Cardiac muscle cell (in vitro differentiated cells and primary cell): Measurements from ENCODE around the gene HADH. TPM values are rescaled to one million over a fixed set of nuclear protein-coding genes. Genes with fewer than 3 reads are reported as not detected.

Experiments used
- DNase-seq, 2 donors: peaks; one replicate each; pipeline versions ENCODE4 v3.0.0 to v3.0.0-alpha.2; 2010 to 2017; ENCODE audit warnings: low read depth in 1 of 2, low spot score in 1 of 2
- H3K27ac ChIP-seq: fragments of 200-600 bp; sonication (generic); 2 replicates; pipeline ENCODE4 v1.5.1; 2016
- H3K27me3 ChIP-seq: fragments of 200-600 bp; sonication (generic); 2 replicates; pipeline ENCODE4 v1.6.0; 2016; ENCODE audit warnings: control low read depth
- H3K36me3 ChIP-seq: fragments of 200-600 bp; sonication (generic); 2 replicates; pipeline ENCODE4 v1.5.1; 2016; ENCODE audit warnings: control low read depth
- H3K4me1 ChIP-seq: fragments of 200-600 bp; sonication (generic); 2 replicates; pipeline ENCODE4 v1.8.1; 2017; ENCODE audit warnings: low read depth, mild to moderate bottlenecking, mixed run types
- H3K4me3 ChIP-seq: fragments of 200-600 bp; sonication (generic); 2 replicates; pipeline ENCODE4 v1.5.1; 2016; ENCODE audit warnings: mild to moderate bottlenecking
- H3K9me3 ChIP-seq: fragments of 200-600 bp; sonication (generic); 2 replicates; pipeline ENCODE4 v1.5.1; 2017; ENCODE audit warnings: low read depth, mild to moderate bottlenecking, control low read depth
- polyA plus RNA-seq: library from polyadenylated mRNA; unstranded; fragments of >200 nt; fragmentation: Nextera tagmentation; extraction: Ambion mirVana; gene quantifications from 2 replicates; pipeline ENCODE4 v1.2.1, GENCODE V29; 2016
- total RNA-seq: library from RNA; depleted of rRNA; stranded (reverse); fragments of >200 nt; gene quantifications from 2 replicates; pipeline ENCODE4 v1.2.3, GENCODE V29; 2016
- TF ChIP-seq, protein P1 (sequence below): IDR thresholded peaks from 2 replicates; pipeline ENCODE4 v1.5.1; 2012; ENCODE audit warnings: low read depth, mild to moderate bottlenecking, low read length

Gene HADH
- total and polyA plus RNA-seq, 2 experiments from 2014 or later = 59.1 to 84.7 TPM

DNA sequence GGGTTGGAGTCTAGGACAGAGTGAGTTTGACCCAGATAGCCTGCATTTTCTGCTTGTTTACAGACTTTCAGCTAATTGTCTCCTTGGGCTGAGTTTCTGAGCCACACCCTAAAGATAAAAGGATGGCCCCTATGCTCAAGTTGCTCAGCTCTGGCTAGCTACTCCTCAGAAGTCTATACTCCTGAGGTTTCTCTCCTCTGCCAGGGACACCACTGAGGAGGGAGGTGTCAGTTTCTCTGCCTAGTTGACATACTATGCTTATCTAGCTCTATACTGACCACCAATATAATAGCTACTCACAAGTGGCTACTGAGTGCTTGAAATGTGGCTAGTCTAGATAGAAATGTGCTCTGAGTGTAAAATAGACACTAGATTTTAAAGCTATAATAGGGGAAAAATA lies 23.6 kb downstream of the HADH start:
- H3K4me3 ChIP-seq = no peak overlapping the region
- TF ChIP-seq, protein P1, sequence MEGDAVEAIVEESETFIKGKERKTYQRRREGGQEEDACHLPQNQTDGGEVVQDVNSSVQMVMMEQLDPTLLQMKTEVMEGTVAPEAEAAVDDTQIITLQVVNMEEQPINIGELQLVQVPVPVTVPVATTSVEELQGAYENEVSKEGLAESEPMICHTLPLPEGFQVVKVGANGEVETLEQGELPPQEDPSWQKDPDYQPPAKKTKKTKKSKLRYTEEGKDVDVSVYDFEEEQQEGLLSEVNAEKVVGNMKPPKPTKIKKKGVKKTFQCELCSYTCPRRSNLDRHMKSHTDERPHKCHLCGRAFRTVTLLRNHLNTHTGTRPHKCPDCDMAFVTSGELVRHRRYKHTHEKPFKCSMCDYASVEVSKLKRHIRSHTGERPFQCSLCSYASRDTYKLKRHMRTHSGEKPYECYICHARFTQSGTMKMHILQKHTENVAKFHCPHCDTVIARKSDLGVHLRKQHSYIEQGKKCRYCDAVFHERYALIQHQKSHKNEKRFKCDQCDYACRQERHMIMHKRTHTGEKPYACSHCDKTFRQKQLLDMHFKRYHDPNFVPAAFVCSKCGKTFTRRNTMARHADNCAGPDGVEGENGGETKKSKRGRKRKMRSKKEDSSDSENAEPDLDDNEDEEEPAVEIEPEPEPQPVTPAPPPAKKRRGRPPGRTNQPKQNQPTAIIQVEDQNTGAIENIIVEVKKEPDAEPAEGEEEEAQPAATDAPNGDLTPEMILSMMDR = no peak
- H3K27me3 ChIP-seq = no peaks in the 10 kb centered on the region
- H3K27ac ChIP-seq = no peak overlapping the region
- H3K9me3 ChIP-seq = no peaks in the 10 kb centered on the region
- peaks cover 19% of the 10 kb centered on the region for H3K36me3 ChIP-seq
- DNase-seq = no peak
- H3K4me1 ChIP-seq = no peaks in the 10 kb centered on the region

DNA sequence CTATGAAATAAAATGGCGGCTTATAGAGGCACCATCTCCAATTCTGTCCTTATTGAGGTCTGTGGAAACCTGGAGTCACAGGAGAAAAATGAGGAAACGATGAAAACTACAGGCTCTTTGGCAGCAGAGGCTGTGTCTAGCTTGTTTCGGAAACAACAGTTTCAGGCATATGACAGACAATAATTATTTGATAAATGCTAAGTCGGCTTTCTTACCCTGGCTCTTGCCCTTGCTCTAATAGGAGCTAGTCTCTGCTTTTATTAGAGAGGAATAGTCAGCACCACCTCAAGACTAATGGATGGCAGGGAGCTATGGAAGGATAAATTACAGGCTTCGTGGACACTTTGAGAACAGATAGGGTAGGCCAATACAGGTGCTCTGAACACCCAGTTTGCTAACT lies 24.3 kb downstream of the HADH start:
- DNase-seq = no peak
- Histone ChIP-seq H3K4me1 (no peaks in the 10 kb centered on the region), H3K36me3 (peaks cover 19% of the 10 kb centered on the region), H3K27me3 (no peaks in the 10 kb centered on the region), H3K9me3 (no peaks in the 10 kb centered on the region), H3K27ac (no peak overlapping the region), H3K4me3 (no peak overlapping the region)
- TF ChIP-seq, protein P1 = no peak

DNA sequence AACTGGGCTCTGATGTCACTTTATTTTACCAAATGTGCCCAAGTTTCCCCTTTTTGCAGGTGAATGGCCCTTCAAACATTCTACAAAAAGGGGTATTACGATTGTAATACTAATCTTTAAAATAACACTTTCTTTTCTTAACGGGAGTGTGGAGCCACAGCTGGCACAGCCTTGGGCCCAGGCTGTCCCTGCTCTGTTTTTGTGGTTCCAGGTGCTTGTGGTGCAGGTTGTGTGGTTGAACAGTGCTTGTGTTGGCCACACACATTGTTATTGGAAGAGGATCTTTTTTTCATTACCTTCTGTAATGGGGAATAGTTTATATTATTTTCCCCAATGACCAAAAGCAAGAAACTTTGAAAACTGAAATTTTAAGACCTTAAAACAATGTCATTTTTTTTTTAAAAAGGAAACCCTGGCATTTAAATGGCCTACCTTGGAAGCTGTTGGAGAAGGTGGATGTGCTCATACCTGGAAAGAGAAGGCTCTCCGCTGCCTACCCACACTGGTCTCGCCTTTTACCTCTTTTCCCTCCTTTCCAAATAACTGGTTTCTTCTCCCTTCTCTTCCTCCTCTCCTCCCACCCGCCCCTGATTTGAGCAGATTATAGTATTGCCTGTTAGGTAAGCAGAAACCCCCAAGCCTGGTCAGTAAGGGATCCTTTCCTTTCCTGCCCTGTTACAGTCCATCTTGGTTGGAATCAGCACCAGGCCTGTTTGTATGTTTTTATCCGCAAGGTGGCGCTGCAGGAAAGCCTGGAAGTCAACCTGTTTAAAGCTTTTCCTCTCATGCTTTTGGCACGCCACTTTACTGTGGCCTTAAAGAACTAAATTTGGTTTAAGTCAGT lies 28.6 kb downstream of the HADH start:
- peak; percentile 82 to 83 for DNase-seq
- H3K4me3 ChIP-seq = no peak overlapping the region
- peaks cover 21% of the 10 kb centered on the region for H3K36me3 ChIP-seq
- no peaks in the 10 kb centered on the region for H3K4me1 ChIP-seq
- H3K27ac ChIP-seq = no peak overlapping the region
- H3K27me3 ChIP-seq = no peaks in the 10 kb centered on the region
- H3K9me3 ChIP-seq = no peaks in the 10 kb centered on the region
- TF ChIP-seq, protein P1 = peak; percentile 89

DNA sequence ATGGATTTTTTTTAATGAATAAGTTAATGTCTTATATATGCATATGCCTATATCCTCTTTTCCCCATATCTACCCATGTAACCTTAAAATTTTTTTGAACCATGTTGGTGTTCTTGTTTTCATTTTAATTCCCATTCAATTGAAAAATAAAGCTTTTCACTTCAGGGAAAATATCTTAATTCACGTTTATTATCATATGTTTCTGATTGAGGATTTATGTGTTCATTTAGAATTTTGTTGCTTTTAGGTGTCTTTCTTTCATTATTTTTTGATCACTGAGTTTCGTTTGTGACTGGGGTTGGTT lies 29.1 kb downstream of the HADH start:
- no peak overlapping the region for H3K27ac ChIP-seq
- no peaks in the 10 kb centered on the region for H3K27me3 ChIP-seq
- DNase-seq = no peak
- no peak overlapping the region for H3K4me3 ChIP-seq
- no peaks in the 10 kb centered on the region for H3K9me3 ChIP-seq
- TF ChIP-seq, protein P1 = no peak
- no peaks in the 10 kb centered on the region for H3K4me1 ChIP-seq
- peaks cover 21% of the 10 kb centered on the region for H3K36me3 ChIP-seq

DNA sequence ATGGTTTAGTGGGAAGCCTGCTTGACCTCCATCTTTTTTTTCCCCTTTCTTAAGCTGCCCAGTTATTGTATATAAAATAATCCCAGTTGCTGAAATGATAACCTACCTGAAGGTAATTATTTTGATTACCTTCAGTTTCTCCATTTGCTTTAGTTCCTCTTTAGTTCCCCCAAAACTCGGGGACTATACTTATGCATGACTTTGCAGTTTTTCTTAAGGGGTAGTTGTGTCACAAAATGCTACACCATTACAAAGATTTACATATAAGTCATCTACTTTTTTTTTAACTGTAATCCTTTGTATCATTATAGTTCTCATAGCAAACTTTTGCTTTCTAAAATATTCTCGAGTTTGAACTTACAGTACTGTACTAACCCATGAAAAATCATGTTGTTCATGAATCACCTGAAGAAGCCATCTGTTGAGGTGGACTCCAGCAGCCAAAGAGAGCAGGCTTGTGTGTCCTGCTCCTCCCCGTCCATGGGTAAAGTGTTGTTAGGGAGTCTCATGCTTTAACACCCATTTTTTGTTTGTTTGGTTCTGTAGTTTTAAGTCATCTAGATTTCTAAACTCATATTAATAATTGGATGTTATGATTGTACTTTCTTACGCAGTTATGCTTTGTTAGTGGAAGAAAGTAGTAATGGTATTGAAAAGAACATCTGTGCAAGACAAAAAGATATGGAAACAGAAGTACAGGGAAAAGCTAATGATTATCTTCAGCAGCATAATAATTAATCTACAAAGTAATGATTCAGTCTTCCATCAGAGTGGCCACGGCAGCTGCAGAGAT lies 34.6 kb downstream of the HADH start:
- H3K9me3 ChIP-seq = no peaks in the 10 kb centered on the region
- TF ChIP-seq, protein P1 = no peak
- no peaks in the 10 kb centered on the region for H3K4me1 ChIP-seq
- no peak overlapping the region for H3K4me3 ChIP-seq
- no peak overlapping the region for H3K27ac ChIP-seq
- no peaks in the 10 kb centered on the region for H3K27me3 ChIP-seq
- H3K36me3 ChIP-seq = peaks cover 35% of the 10 kb centered on the region
- DNase-seq = no peak
